ENCODE data around the gene BLTP2. TPM values are rescaled to one million over a fixed set of nuclear protein-coding genes. Genes with fewer than 3 reads are reported as not detected.
"Not testable (repeated sequence)": the region's sequence is repeated elsewhere in the genome, so short reads cannot be mapped to it uniquely, and the experiment has no call there.

Gene BLTP2
- polyA plus RNA-seq, 1 donor = 61.9 TPM

GRCh38 chr17:28669918-28670317 is 25.0 kb upstream of the BLTP2 start:
- Histone ChIP-seq H3K27ac (ENCODE audit: low read length) (no peak overlapping the region), H3K4me3 (ENCODE audit: low read length) (no peak overlapping the region), H3K36me3 (ENCODE audit: control insufficient read depth, insufficient read depth, low read length) (peaks cover 67% of the 10 kb centered on the region), H3K4me1 (ENCODE audit: control insufficient read depth, insufficient read depth, low read length) (no peaks in the 10 kb centered on the region), H3K27me3 (ENCODE audit: control insufficient read depth, insufficient read depth, low read length) (no peaks in the 10 kb centered on the region), H3K9me3 (ENCODE audit: control insufficient read depth, low read depth, low read length) (no peaks in the 10 kb centered on the region)
- no peak for DNase-seq
- no CpG with 5 or more reads among the region's 1 CpG for WGBS (ENCODE audit: insufficient coverage, low lambda C conversion rate)

GRCh38 chr17:28667870-28668269 is 22.9 kb upstream of the BLTP2 start:
- Histone ChIP-seq H3K4me3 (ENCODE audit: low read length) (no peak overlapping the region), H3K9me3 (ENCODE audit: control insufficient read depth, low read depth, low read length) (no peaks in the 10 kb centered on the region), H3K27me3 (ENCODE audit: control insufficient read depth, insufficient read depth, low read length) (no peaks in the 10 kb centered on the region), H3K27ac (ENCODE audit: low read length) (no peak overlapping the region), H3K4me1 (ENCODE audit: control insufficient read depth, insufficient read depth, low read length) (peaks cover 5% of the 10 kb centered on the region), H3K36me3 (ENCODE audit: control insufficient read depth, insufficient read depth, low read length) (peaks cover 47% of the 10 kb centered on the region)
- no CpG with 5 or more reads among the region's 1 CpG for WGBS (ENCODE audit: insufficient coverage, low lambda C conversion rate)
- DNase-seq = no peak

GRCh38 chr17:28665994-28666393 is 21.0 kb upstream of the BLTP2 start:
- WGBS (ENCODE audit: insufficient coverage, low lambda C conversion rate) = no CpG with 5 or more reads among the region's 2 CpGs
- no peak for DNase-seq
- Histone ChIP-seq H3K27me3 (ENCODE audit: control insufficient read depth, insufficient read depth, low read length) (no peaks in the 10 kb centered on the region), H3K27ac (ENCODE audit: low read length) (no peak overlapping the region), H3K36me3 (ENCODE audit: control insufficient read depth, insufficient read depth, low read length) (peaks cover 29% of the 10 kb centered on the region), H3K9me3 (ENCODE audit: control insufficient read depth, low read depth, low read length) (no peaks in the 10 kb centered on the region), H3K4me3 (ENCODE audit: low read length) (no peak overlapping the region), H3K4me1 (ENCODE audit: control insufficient read depth, insufficient read depth, low read length) (peaks cover 6% of the 10 kb centered on the region)

- Histone ChIP-seq H3K4me1 (ENCODE audit: control insufficient read depth, insufficient read depth, low read length) (peaks cover 8% of the 10 kb centered on the region), H3K9me3 (ENCODE audit: control insufficient read depth, low read depth, low read length) (peaks cover 14% of the 10 kb centered on the region), H3K27me3 (ENCODE audit: control insufficient read depth, insufficient read depth, low read length) (no peaks in the 10 kb centered on the region), H3K36me3 (ENCODE audit: control insufficient read depth, insufficient read depth, low read length) (peaks cover 24% of the 10 kb centered on the region), H3K4me3 (ENCODE audit: low read length) (no peak overlapping the region), H3K27ac (ENCODE audit: low read length) (no peak overlapping the region)
- no peak for DNase-seq
Observed at GRCh38 chr17:28663723-28664122, 18.8 kb upstream of the BLTP2 start.

GRCh38 chr17:28662527-28662829 is 17.5 kb upstream of the BLTP2 start:
- no CpG with 5 or more reads among the region's 10 CpGs for WGBS (ENCODE audit: insufficient coverage, low lambda C conversion rate)
- Histone ChIP-seq H3K9me3 (ENCODE audit: control insufficient read depth, low read depth, low read length) (peaks cover 15% of the 10 kb centered on the region), H3K27me3 (ENCODE audit: control insufficient read depth, insufficient read depth, low read length) (no peaks in the 10 kb centered on the region), H3K36me3 (ENCODE audit: control insufficient read depth, insufficient read depth, low read length) (peaks cover 22% of the 10 kb centered on the region), H3K27ac (ENCODE audit: low read length) (peak overlapping the region; percentile 96), H3K4me1 (ENCODE audit: control insufficient read depth, insufficient read depth, low read length) (peaks cover 8% of the 10 kb centered on the region), H3K4me3 (ENCODE audit: low read length) (peak overlapping the region; percentile 91)
- DNase-seq = no peak

- peak; percentile 83 to 96 for DNase-seq
- peak within 1 kb of the TSS; percentile 96 for H3K27ac ChIP-seq (ENCODE audit: low read length)
- peak within 1 kb of the TSS; percentile 91 for H3K4me3 ChIP-seq (ENCODE audit: low read length)
- WGBS (ENCODE audit: insufficient coverage, low lambda C conversion rate) = no CpG with 5 or more reads among the region's 66 CpGs
- peaks cover 24% of the 10 kb centered on the region for H3K36me3 ChIP-seq (ENCODE audit: control insufficient read depth, insufficient read depth, low read length)
- peaks cover 15% of the 10 kb centered on the region for H3K9me3 ChIP-seq (ENCODE audit: control insufficient read depth, low read depth, low read length)
- H3K27me3 ChIP-seq (ENCODE audit: control insufficient read depth, insufficient read depth, low read length) = no peaks in the 10 kb centered on the region
- H3K4me1 ChIP-seq (ENCODE audit: control insufficient read depth, insufficient read depth, low read length) = peaks cover 8% of the 10 kb centered on the region
Observed at GRCh38 chr17:28661635-28662526, 16.9 kb upstream of the BLTP2 start, which contains the start of the genes SDF2 and SUPT6H. Gene SDF2 (minus strand): TSS chr17:28661906. CDS start chr17:28661876, 30 bp downstream. Gene SUPT6H (plus strand): TSS chr17:28662205. CDS start chr17:28673402, 11,197 bp downstream.

- Histone ChIP-seq H3K9me3 (ENCODE audit: control insufficient read depth, low read depth, low read length) (peaks cover 15% of the 10 kb centered on the region), H3K36me3 (ENCODE audit: control insufficient read depth, insufficient read depth, low read length) (peaks cover 27% of the 10 kb centered on the region)
- not testable (repeated sequence) for H3K4me3 ChIP-seq (ENCODE audit: low read length); H3K27me3 ChIP-seq (ENCODE audit: control insufficient read depth, insufficient read depth, low read length); DNase-seq; H3K4me1 ChIP-seq (ENCODE audit: control insufficient read depth, insufficient read depth, low read length); H3K27ac ChIP-seq (ENCODE audit: low read length)
- WGBS (ENCODE audit: insufficient coverage, low lambda C conversion rate) = no CpG with 5 or more reads among the region's 23 CpGs
Observed at GRCh38 chr17:28659497-28659881, 14.5 kb upstream of the BLTP2 start.

GRCh38 chr17:28658766-28659496 is 14.0 kb upstream of the BLTP2 start:
- H3K4me3 ChIP-seq (ENCODE audit: low read length); H3K4me1 ChIP-seq (ENCODE audit: control insufficient read depth, insufficient read depth, low read length); H3K27me3 ChIP-seq (ENCODE audit: control insufficient read depth, insufficient read depth, low read length); DNase-seq; H3K27ac ChIP-seq (ENCODE audit: low read length): not testable (repeated sequence)
- H3K9me3 ChIP-seq (ENCODE audit: control insufficient read depth, low read depth, low read length) = peaks cover 15% of the 10 kb centered on the region
- peaks cover 31% of the 10 kb centered on the region for H3K36me3 ChIP-seq (ENCODE audit: control insufficient read depth, insufficient read depth, low read length)
- WGBS (ENCODE audit: insufficient coverage, low lambda C conversion rate) = no CpG with 5 or more reads among the region's 46 CpGs

GRCh38 chr17:28658342-28658741 is 13.4 kb upstream of the BLTP2 start:
- DNase-seq; H3K27me3 ChIP-seq (ENCODE audit: control insufficient read depth, insufficient read depth, low read length); H3K27ac ChIP-seq (ENCODE audit: low read length); H3K4me1 ChIP-seq (ENCODE audit: control insufficient read depth, insufficient read depth, low read length); H3K4me3 ChIP-seq (ENCODE audit: low read length): not testable (repeated sequence)
- WGBS (ENCODE audit: insufficient coverage, low lambda C conversion rate) = no CpG with 5 or more reads among the region's 8 CpGs
- Histone ChIP-seq H3K36me3 (ENCODE audit: control insufficient read depth, insufficient read depth, low read length) (peaks cover 34% of the 10 kb centered on the region), H3K9me3 (ENCODE audit: control insufficient read depth, low read depth, low read length) (peaks cover 15% of the 10 kb centered on the region)

- Histone ChIP-seq H3K4me3 (ENCODE audit: low read length) (no peak overlapping the region), H3K27me3 (ENCODE audit: control insufficient read depth, insufficient read depth, low read length) (no peaks in the 10 kb centered on the region), H3K36me3 (ENCODE audit: control insufficient read depth, insufficient read depth, low read length) (peaks cover 36% of the 10 kb centered on the region), H3K27ac (ENCODE audit: low read length) (no peak overlapping the region), H3K9me3 (ENCODE audit: control insufficient read depth, low read depth, low read length) (peaks cover 15% of the 10 kb centered on the region), H3K4me1 (ENCODE audit: control insufficient read depth, insufficient read depth, low read length) (peaks cover 3% of the 10 kb centered on the region)
- DNase-seq = no peak
- WGBS (ENCODE audit: insufficient coverage, low lambda C conversion rate) = 80% methylated on average over 1 of the region's 5 CpGs
Observed at GRCh38 chr17:28657756-28658155, 12.8 kb upstream of the BLTP2 start.
